Stimulated activated CD8-positive, alpha-beta memory T cell treated with anti-CD3 and anti-CD28 coated beads, Interleukin-12 subunit alpha, Interleukin-12 subunit beta, amount 100 ng/mL, for 24 hours (primary cell): ENCODE results near the gene DPP6.

Experiments used
- DNase-seq: peaks from one replicate; pipeline ENCODE4 v3.0.0-alpha.2; 2020; ENCODE audit errors: extremely low read depth

Gene DPP6

DNA sequence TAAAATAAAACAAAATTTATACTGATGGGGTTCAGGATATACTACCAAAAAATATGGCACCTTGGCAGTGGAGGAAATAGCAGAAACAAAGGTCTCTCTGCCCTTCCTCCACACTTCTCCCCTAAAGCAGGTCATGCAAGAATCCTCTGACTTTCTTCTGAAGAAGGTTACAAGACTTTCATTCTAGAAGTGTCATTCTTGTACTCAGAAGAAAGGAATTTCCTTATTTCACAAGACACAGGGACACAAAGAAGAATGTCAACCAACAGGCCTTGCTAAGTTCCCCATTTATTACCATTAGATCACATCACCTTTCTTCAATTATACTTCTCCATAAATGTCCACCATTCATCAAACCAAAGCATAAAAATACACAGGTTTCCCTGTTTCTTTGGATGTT, 480.6 kb downstream of the DPP6 start:
- DNase-seq: no peak

DNA sequence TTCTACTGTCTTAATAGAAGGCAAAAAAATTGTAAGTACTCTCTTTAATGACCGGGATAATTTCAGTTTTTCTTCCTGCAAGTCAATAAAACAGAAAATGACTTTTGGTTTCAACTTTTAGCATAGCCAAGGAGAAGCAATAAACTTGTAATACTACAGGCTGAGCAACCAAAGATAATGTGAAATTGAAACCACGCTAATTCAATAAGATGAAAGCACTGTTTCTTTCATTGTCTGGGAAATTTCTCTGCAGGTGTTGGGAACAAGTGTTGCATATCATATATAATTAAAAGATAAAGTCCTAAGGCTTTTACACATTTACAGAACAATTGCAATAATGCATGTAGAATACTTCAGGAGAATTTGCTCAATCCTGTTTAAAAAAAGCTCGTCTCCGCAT, 488.4 kb downstream of the DPP6 start:
- DNase-seq: no peak

DNA sequence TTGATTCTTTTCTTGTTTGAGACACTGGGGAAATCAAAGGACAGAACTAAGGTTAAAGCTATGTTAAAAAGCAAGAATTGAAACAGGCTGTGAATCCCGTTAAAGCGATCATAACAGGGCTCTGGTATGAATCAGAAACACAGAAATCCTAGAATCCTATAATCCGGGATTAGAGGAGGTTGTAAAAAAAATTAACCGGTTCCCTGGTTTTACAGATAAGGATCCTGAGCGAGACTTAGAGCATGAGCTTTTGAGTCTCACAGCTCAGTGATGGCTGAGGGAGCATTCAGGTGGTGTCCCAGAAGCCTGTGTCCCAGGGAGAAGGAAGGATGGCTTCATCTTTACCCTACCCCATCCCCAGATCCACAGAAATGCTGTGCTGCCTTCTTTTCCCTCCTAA, 489.4 kb downstream of the DPP6 start:
- no peak for DNase-seq

DNA sequence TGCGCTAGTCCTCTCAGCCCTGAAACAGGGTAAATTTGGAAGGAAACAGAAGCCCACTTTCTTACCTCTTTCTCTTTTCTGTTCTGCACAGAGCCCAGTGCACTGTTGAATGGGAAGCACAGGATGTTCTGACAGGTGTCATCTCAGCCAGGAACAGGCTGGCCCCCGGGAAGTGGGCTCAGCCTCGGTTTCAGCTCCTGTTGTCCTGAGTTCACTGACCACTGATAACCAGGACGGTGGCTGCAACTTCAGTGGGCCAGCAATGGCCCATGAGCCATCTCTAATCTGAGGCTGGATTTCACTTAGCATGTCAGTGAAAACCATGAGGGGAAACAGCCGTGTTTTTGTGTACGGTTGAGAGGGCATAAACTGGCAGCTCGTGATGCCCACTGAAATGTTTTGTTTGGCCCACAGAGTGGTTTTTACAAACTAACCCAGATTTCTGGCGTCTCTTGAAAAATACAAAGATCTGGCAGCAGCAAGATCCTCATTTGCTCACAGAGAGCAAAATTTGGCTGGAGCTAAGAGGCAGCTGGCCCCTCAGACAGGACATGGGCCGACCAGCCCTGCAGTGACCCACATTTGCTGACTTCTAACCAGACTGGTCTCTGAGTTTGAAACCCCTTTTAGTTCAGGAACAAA, 494.9 kb downstream of the DPP6 start:
- DNase-seq: no peak

DNA sequence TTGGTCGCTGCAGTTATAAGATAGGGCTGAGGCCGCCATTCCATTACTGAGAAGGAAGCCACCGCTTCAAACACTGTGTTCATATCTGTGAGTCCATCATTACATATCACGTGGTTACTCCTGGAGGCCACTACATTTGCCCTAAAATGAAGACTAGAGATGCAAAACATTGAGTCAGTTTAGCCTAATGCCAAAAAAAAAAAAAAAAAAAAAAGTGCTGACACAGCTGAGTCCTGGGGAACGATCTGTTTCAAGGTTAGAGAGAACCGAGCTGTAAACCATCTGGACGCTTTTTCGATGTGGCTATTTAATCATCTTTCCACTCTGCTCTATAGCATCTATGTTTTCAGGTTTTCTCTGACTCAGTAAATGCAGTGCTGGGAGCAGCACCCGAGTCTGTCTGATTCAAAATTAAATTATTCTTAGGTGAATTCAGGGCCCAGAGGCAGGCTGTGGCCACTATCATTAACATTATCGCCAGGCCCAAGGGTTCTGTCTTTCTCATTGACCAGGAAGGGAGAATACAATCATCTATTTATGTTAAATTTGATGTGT, 501.6 kb downstream of the DPP6 start:
- DNase-seq: no peak

DNA sequence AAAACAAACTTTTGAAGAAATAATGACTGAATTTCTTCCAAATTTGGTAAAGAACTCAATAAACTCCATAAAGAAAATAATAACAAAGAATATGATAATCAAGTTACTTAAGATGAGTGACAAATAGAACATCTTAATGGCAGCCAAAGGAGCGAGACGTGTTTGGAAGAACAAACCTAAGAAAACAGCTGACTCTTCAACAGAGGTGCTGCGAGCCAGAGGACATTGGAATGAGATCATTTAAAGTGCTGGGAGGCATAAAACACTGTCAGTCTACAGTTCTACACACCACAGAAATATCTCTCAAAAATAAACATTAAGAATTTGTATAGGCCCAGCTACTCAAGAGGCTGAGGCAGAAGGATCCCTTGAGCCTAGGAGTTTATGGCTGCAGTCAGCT, 507.3 kb downstream of the DPP6 start:
- no peak for DNase-seq

DNA sequence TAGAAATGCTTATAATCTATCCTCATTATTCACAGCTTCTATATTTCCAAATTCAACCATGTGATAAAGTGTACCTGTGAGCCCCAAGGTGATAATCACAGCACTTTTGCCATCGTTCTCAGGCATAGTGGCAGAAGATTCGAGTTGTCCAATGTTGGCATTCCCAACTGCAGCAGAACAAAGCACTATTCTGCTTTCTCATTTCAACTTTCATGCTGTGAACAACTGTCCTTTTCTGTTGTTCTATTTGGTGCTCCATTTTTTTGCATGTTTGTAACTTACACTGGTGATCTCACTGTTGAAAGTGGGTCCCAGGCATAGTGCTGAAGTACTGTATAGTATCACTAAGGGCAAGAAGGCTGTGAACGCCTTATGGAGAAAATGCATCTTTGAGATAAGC, 512.5 kb downstream of the DPP6 start:
- no peak for DNase-seq

DNA sequence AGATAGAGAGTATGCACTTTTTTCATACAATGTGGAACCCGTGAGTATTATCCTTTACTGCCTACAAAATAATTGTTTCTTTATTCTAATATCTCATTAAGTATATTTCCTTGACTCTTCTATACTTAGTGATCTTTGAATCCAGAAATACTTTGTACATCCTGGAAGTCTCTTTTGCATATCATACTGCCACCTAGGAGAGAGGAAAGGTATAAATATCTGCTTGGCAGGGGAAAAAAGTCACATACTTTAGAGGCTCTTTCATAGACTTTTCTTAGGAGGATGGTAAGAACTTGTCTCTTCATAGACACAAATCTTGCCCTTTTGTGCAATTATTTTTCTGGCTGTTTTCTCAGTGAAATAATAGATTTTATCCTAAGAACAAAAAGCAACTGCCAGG, 514.7 kb downstream of the DPP6 start:
- no peak for DNase-seq

DNA sequence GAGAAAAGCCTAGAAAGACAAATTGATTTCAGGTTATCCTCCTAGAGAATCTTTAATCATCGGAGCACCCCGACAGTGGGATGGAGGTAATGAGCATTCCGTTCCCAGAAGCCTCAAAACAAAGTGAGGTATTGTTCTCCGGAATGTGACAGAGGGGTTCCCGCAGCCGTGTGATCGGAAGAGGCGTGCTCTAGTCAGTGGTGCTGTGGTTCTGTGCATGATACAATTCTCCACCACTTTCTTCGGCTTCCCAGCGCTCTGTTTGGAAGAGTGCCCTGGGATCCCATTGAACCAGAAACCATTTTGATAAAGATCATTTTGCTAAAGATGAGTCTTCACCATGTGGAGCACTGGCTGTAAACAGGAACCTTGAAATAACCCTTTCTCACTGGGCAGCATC, 516.1 kb downstream of the DPP6 start:
- no peak for DNase-seq

DNA sequence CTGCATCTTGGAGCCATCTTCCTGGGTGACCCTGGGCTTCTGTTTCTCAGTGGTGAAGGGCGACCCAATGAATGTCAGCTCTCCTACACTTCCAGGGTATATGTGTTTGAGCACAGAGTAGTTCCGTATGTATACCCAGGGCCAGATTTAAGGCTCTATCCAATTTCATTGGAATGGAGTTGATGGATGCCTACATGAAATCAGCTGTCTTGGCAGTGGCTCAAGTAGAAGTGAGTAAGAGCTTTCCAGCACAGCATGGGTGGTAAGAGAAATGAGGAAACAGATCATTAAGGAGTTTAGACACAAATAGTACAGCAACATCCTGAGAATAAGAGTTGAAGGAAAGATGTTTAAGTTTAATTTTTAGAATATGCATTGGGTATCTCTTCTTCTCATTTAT, 517.7 kb downstream of the DPP6 start:
- DNase-seq: no peak

DNA sequence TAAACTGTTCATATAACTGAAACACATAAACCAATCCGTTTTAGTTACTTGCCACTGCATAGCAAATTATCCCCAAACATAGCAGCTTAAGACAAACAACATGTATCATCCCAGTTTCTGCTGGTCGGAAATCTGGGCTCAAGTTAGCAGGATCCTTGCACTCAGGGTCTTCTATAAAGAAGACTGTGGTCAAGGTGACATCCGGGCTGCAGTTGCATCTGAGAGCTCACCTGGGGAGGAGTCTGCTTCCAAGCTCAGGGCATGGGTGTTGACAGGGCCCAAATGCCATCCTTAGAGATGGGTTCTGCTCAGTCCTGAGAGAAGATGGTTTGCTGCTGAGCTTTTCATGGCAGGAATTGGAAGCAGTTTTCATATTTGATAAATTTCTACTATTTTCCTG, 519.6 kb downstream of the DPP6 start:
- no peak for DNase-seq

DNA sequence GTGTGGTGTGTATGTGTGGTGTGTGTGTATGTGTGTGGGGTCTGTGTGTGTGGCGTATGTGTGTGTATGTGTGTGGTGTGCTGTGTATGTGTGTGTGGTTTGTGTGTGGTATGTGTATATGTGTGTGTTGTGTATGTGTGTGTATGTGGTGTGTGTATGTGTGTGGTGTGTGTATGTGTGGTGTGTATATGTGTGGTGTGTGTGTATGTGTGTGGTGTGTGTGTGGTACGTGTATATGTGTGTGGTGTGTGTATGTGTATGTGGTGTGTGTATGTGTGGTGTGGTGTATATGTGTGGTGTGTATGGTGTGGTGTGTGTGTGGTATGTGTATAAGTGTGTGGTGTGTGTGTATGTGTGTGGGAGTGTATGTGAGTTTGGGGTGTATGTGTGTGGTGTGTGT, 522.0 kb downstream of the DPP6 start:
- no peak for DNase-seq

DNA sequence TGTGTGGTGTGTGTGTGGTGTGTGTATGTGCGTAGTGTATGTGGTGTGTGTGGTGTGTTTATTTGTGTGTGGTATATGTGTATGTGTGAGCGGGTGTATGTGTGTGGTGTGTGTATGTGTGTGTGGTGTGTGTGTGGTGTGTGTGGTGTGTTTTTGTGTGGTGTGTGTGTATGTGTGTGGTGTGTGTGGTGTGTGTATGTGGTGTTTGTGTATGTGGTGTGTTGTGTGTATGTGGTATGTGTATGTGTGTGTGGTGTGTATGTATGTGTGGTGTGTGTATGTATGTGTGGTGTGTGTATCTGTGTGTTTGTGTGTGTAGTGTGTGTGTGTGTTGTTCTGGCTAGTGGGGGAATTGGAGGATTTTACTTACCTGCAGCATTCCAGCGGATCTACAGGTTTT, 523.3 kb downstream of the DPP6 start:
- DNase-seq: no peak

DNA sequence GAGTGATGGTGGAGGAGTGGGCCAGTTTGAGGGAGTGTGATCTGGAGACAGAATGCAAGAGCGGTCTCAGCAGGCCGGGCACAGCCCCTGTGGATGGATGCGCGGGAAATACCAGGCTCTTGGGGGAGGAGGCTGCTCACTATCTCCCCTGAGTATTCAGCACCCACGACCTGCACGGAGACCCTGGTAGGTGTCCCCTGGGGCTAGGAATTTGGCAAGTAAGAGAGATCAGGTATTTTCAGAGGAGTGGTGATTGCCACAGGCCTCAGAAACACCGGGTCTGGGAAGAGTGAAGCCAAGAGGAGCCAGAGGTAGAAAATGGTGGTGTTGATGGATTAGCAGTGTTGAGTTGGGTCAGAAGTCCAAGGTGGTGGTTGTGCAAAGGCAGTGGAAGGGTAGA, 524.4 kb downstream of the DPP6 start:
- no peak for DNase-seq

DNA sequence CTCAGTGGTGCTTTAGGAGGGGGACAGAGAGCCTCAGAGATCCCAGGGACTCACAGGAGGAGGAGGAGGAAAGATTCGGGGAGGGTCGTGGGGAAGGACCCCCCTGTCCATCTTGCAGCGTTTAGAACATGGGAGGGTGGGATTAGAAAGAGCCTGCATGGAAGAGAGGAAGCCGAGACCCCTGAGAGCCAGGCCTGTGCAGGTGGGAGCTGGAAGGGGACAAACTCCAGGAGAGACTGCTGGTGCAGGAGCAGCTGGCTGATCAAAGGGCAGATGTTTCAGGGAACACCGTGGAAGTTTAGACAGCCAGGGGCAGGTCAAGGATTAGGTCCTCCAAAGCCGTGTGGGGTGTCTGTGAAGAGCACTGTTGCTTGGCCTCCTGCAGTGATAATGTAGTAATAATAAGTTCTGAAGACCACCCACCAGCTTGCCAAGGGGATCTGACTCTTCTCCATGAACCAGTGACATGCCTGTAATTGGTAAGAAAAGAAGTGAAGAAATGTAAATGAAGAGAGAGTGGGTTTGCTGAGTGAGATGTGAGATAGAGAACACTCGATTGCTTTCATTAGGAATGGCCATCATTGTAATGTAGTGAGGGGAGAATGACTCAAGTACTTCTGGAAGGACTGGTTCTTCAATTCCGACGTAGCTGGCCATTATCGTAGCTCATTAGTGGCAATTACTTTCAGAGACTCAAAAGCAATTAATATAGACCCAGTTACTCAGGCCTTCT, 525.1 kb downstream of the DPP6 start:
- no peak for DNase-seq

DNA sequence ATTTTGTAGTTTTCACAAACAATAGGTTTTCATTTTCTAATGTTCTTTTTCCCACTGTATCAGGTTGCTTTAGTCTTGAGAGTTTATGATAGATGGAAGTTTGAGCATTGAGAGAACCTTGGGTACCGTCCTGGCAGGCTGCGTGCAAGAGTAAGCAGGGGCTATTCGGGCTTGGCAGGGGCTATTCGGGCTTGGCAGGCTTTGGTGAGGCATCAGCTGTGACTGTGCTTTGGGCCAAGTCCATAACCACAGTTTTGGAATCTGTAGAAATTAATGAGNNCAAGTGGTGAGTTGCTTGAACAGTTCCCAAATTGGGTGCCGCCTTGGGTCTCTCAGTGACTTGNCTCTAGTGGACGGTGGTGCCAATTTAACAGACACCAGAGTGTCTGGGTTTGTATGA, 526.1 kb downstream of the DPP6 start:
- DNase-seq: no peak

DNA sequence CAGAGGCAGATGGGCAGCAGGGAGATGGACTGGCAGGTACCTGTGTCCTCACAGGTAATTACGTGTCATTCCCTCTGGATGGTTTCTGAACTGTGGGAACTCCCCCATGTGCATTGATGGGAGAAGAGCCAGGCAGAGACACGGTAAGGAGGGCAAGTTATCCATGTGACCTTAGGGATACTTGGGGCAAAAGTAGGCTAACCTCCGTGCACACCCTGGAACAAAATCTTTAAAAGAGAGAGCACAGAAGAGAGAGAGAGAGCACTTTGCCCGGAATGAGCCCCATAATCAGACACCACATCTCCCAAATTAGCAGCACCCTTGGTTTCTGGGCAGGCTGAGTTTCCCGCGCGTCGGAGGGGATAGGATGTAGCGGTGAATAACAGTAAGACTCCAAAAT, 527.5 kb downstream of the DPP6 start:
- no peak for DNase-seq

DNA sequence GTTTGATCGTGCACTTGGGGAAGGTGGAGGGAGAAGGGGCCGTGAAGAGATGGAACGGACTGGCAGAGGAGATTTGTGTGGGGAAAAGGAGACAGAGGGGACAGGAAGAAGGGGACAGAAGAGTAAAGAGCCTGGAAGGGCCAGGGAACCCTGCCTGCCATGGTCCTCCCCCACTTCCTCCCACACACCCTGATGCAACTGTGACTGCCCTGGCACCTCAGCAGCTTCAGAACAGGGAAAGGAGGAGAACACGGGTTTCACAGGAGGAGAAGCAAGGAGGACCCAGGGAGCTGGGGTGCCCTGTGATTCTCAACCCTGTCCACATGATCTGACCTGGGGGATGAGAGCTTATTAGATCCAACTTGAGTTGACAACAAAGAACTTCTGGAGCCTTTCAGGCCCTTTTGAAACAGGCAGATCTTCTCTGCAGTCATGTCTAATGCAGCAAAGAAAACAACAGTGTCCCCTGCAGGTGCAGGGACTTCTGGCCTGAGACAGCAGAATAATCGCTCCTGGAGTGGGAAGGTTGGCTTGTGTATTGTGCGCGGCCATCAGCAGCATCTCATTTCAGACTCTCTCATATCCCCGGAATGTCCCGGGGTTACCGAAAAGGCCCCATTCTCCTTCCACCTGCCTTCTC, 529.2 kb downstream of the DPP6 start:
- DNase-seq: no peak

DNA sequence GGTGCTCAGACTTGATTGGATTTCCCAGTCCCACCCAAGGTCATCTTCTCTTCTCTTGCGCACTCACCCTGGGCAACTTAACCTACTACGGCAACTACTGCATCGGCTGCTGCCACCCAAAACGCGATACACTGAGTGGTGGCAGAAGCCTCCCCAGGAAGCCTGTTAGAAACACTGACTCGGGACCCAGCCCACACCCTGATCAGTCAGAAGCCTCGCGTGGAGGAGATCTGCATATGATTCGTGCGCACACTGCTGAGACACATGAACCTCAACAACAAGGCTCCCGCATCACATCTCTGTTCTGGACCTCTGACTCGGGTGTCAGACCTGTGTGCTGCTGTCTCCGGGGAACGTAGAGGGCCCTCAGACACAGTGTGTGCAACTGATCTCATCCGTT, 531.3 kb downstream of the DPP6 start:
- DNase-seq: no peak

DNA sequence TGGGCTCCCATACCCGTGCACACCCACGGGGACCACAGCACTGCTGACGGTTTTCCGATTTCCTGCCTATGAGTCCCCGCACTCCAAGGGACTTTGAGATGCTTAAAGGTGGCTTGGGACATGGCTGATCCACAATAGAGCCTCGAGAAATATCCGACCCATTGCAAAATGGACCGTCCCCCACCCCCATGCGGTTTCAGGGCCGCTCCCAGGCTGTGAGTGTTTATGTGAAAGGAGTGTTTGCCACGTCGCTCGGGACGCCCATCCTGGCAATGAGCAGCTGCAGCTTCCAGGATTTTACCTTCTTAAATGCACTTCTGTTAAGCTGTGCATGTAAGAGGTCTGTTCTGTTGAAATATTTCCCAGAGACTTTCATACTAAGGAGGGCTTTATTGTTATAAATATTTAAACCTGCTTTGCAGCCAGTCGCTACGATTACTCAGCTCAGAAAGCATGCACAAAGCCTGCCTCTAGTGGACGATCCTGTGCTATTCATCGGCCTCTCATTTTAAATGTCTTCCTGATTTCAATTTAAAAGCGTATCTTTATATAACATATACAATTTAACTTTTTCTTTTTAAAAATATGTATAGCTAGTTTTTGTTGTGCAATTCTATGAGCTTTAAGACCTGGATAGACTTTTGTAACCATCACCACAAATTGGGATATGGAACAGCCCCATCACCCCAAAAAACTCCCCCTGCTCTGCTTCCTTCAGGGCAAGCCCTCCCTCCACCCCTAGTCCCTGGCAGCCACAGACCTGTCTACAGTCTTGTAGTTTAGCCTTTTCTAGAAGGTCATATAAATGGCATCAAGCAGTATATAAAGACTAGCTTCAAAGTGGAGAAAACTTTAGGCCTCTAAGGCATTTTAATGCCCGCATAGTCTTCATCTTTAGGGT, 532.4 kb downstream of the DPP6 start:
- no peak for DNase-seq

DNA sequence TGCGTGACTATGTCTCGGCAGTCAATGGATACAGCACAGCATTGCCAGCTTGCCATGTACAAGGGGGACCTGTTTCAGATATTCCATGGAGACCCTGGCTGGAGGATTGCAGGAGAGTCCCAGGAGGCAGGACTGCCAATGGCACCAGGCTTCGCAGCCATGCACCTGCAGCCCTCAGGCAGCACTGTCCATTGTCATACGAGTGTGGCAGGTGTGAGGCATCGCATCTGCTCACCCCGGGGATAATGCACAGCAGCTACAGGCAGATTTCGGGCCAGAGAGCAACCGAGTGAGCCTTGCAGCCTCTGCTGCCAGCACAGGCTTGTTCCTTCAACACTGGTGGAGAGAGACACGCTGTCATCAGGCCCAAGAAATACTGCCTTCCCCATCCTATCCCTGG, 535.6 kb downstream of the DPP6 start:
- no peak for DNase-seq

DNA sequence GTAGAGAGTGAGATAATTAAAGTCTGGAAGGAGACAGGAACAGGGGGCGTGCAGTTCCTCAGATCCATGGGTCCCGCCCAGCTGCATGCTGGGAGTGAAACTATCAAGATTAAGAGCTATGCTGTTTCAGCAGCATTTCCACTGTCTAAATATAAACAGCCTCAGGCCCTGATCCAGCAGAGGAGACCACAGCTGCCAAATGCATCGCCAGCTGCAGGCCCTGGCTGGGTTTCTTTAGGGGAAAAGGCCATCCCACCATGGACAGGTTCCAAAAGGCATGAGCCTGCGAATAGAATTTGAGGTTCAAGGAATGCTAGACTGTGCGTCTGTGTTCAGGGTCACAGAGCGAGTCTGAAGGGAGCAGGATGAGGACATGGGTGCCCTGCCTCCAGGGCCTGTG, 539.3 kb downstream of the DPP6 start:
- no peak for DNase-seq
